Osteocyte (in vitro differentiated cells): ENCODE results near the gene MSH2. TPM values are rescaled to one million over a fixed set of nuclear protein-coding genes. Genes with fewer than 3 reads are reported as not detected.

ENCODE experiments used
- DNase-seq: peaks from one replicate; pipeline ENCODE4 v3.0.0; 2021; ENCODE audit warnings: mixed read lengths; ENCODE audit not compliant: unreplicated experiment; ENCODE audit errors: extremely low spot score
- H3K27ac Mint-ChIP-seq: one replicate; pipeline ENCODE4 v1.8.0; 2021; ENCODE audit warnings: mild to moderate bottlenecking, mixed read lengths; ENCODE audit not compliant: unreplicated experiment
- H3K27me3 Mint-ChIP-seq: one replicate; pipeline ENCODE4 v1.8.0; 2021; ENCODE audit warnings: mixed read lengths; ENCODE audit not compliant: unreplicated experiment
- H3K36me3 Mint-ChIP-seq: one replicate; pipeline ENCODE4 v1.8.0; 2021; ENCODE audit warnings: mixed read lengths; ENCODE audit not compliant: unreplicated experiment
- H3K4me1 Mint-ChIP-seq: one replicate; pipeline ENCODE4 v1.8.0; 2021; ENCODE audit warnings: mixed read lengths; ENCODE audit not compliant: unreplicated experiment
- H3K4me3 Mint-ChIP-seq: one replicate; pipeline ENCODE4 v1.8.0; 2021; ENCODE audit warnings: mild to moderate bottlenecking, moderate library complexity, mixed read lengths; ENCODE audit not compliant: unreplicated experiment
- H3K9me3 Mint-ChIP-seq: one replicate; pipeline ENCODE4 v1.8.0; 2021; ENCODE audit warnings: mixed read lengths; ENCODE audit not compliant: unreplicated experiment
- total RNA-seq: library from RNA; stranded (reverse); gene quantifications from 2 replicates; pipeline ENCODE4 v1.2.1, GENCODE V29; 2021
- TF ChIP-seq, protein P1 (sequence below): fragments of 200-600 bp; sonication (generic); IDR thresholded peaks from 2 replicates; pipeline ENCODE4 v1.5.0; 2021; ENCODE audit warnings: antibody characterized with exemption, mild to moderate bottlenecking, moderate library complexity

MSH2 gene
- total RNA-seq, 1 donor from 2014 or later: 27.0 TPM

DNA sequence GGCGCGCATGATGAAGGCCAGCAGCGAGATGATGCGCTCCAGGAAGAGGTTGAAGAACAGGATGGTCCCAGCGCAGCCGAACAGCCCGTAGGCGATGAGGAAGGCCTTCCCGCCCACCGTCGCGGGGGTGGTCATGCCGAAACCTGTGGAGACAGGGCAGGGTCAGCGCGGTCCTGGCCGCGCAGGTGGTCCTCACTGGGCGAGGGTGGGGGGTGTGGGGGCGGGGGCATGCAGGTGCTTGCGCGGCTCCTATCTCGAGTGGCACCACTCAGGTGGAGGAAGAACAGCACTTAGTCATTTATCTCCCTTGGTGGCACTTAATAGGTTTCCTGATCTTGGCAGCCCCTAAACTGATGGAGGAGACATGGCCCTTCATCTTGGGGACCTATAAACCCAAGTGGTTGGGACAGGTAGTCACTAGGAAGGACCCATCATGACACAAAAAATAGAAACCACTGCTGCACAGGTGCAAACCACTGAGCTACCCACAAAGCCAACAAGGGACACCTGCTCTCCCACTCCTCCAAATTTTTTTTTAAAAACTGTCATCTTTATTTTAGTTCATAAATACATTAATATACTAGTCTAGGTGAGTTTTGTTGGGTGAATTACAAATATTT is 118.8 kb downstream of the MSH2 start:
- no peaks in the 10 kb centered on the region for H3K27me3 Mint-ChIP-seq
- no peak for DNase-seq
- H3K27ac Mint-ChIP-seq: no peak overlapping the region
- TF ChIP-seq, protein P1, sequence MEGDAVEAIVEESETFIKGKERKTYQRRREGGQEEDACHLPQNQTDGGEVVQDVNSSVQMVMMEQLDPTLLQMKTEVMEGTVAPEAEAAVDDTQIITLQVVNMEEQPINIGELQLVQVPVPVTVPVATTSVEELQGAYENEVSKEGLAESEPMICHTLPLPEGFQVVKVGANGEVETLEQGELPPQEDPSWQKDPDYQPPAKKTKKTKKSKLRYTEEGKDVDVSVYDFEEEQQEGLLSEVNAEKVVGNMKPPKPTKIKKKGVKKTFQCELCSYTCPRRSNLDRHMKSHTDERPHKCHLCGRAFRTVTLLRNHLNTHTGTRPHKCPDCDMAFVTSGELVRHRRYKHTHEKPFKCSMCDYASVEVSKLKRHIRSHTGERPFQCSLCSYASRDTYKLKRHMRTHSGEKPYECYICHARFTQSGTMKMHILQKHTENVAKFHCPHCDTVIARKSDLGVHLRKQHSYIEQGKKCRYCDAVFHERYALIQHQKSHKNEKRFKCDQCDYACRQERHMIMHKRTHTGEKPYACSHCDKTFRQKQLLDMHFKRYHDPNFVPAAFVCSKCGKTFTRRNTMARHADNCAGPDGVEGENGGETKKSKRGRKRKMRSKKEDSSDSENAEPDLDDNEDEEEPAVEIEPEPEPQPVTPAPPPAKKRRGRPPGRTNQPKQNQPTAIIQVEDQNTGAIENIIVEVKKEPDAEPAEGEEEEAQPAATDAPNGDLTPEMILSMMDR: no peak
- no peaks in the 10 kb centered on the region for H3K36me3 Mint-ChIP-seq
- no peak overlapping the region for H3K4me3 Mint-ChIP-seq
- no peaks in the 10 kb centered on the region for H3K4me1 Mint-ChIP-seq
- no peaks in the 10 kb centered on the region for H3K9me3 Mint-ChIP-seq

DNA sequence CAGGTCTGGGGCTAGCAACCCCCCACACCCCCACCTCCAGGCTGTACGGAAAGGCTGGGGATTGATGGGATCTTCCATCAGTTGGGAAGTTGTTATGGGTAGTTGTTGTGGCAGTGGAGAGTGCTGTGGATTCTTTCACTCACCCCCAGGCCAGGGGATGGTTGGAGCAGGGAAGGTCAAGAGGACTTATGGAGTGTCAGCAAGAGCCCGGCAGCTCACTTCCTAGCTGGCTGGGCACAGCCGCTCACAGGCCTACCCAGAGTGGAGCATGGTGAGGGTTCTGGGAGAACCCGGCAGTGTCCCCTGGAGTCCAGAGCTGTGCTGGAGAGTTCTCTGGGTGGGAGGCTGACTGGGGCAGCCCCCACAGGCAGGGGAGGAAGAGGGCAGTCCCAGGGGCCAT is 122.2 kb downstream of the MSH2 start:
- H3K4me3 Mint-ChIP-seq: no peak overlapping the region
- H3K4me1 Mint-ChIP-seq: peaks cover 15% of the 10 kb centered on the region
- TF ChIP-seq, protein P1: no peak
- DNase-seq: no peak
- H3K27ac Mint-ChIP-seq: no peak overlapping the region
- H3K27me3 Mint-ChIP-seq: no peaks in the 10 kb centered on the region
- H3K36me3 Mint-ChIP-seq: no peaks in the 10 kb centered on the region
- no peaks in the 10 kb centered on the region for H3K9me3 Mint-ChIP-seq

DNA sequence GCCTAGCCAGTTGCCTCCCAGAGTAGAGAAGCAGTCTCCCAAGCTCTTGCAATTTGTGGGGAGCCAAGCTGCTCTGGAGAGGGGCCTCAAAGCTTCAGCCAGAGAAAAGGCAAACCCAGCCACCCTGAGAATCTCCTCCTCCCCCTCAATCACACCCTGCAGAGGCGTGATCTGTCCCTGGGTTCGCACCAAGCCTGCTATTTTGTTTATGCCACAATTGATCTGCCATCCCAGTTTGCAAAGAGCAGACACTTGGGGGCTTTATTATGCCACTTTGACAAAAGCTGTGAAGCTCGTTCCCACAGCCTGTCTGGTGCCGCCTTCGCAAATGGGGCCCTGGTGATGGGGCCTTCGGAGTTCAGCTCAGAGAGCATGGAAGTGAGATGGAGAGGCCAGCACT is 125.5 kb downstream of the MSH2 start:
- no peak overlapping the region for H3K4me3 Mint-ChIP-seq
- H3K27me3 Mint-ChIP-seq: no peaks in the 10 kb centered on the region
- H3K27ac Mint-ChIP-seq: no peak overlapping the region
- DNase-seq: no peak
- TF ChIP-seq, protein P1: no peak
- no peaks in the 10 kb centered on the region for H3K36me3 Mint-ChIP-seq
- H3K4me1 Mint-ChIP-seq: peaks cover 18% of the 10 kb centered on the region
- no peaks in the 10 kb centered on the region for H3K9me3 Mint-ChIP-seq

DNA sequence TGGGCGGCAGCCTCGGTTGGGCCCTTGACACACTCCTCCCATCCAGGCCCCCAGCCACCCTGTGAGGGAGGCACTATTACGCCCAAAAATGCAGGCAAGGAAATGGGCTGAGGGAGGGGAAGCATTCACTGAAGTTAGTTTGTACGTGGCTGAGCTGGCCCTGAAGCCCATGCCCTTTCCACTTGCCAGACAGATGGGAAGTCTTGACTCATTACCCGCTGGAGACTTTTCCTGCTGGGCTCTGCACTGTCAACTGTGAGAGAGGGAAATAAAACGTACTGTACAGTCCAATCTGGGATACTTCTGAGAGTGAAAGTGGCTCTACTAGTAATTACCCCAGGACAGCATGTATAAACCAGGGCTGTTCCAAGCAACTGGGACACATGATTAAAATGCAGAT is 125.9 kb downstream of the MSH2 start:
- TF ChIP-seq, protein P1: no peak
- no peaks in the 10 kb centered on the region for H3K9me3 Mint-ChIP-seq
- H3K27me3 Mint-ChIP-seq: no peaks in the 10 kb centered on the region
- DNase-seq: no peak
- no peak overlapping the region for H3K27ac Mint-ChIP-seq
- peaks cover 22% of the 10 kb centered on the region for H3K4me1 Mint-ChIP-seq
- no peak overlapping the region for H3K4me3 Mint-ChIP-seq
- no peaks in the 10 kb centered on the region for H3K36me3 Mint-ChIP-seq

DNA sequence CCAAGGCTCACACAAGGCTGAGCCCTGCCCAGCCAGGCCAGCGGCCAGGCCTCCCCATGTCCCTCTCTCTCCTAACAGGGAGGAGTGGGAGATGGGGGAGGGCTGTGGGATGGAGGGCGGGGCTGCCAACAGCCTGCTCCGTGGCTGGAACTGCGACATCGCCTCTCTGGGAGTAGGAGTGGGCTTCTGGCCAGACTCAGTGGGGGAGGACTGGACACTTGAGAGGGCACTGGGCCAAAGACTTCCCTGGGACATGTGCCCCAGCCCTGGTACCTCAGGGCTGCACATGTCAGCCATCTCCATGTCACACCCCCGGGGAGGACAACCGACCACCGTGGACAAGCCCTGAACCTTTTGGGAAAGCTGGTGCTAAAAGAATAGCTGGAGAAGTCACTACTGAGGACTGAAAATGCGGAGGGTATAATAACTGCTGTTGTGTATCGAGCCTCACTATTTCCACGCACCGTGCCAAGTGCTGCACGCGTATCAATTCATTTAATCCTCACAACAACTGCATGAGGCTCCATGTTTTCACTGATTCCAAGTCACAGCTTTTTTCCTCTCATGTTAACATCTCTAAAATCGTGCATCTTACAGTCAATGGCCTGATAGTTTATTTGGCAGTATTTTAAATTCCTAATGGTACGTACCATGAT is 127.3 kb downstream of the MSH2 start:
- Mint-ChIP-seq H3K4me1 (peaks cover 31% of the 10 kb centered on the region), H3K36me3 (no peaks in the 10 kb centered on the region), H3K27ac (no peak overlapping the region), H3K9me3 (no peaks in the 10 kb centered on the region), H3K4me3 (no peak overlapping the region), H3K27me3 (no peaks in the 10 kb centered on the region)
- DNase-seq: no peak
- TF ChIP-seq, protein P1: no peak
